ENCODE results near the gene CYP1A2.
A peak's percentile ranks its signal among the peaks of the same experiment; 100 is the strongest.
"Not testable (repeated sequence)": the region's sequence is repeated elsewhere in the genome, so short reads cannot be mapped to it uniquely, and the experiment has no call there.

Gene CYP1A2

GRCh38 chr15:74776821-74777768 is 28.4 kb downstream of the CYP1A2 start:
- peak; percentile 77 for DNase-seq (ENCODE audit: low spot score)

GRCh38 chr15:74777769-74778598 is 29.3 kb downstream of the CYP1A2 start:
- DNase-seq (ENCODE audit: low spot score) = no peak

- DNase-seq (ENCODE audit: low spot score) = no peak
These were observed 29.9 kb downstream of the CYP1A2 start for GRCh38 chr15:74778599-74778970.

- no peak for DNase-seq (ENCODE audit: low spot score)
These were observed 30.6 kb downstream of the CYP1A2 start for GRCh38 chr15:74779162-74779648.

GRCh38 chr15:74780523-74781430 is 32.1 kb downstream of the CYP1A2 start:
- DNase-seq (ENCODE audit: low spot score) = peak; percentile 68

- peak; percentile 75 for DNase-seq (ENCODE audit: low spot score)
These were observed 33.0 kb downstream of the CYP1A2 start, which contains the start of gene CSK for GRCh38 chr15:74781431-74782258. TSS of gene CSK (plus strand) at chr15:74782080. CDS start at chr15:74798298, 16,218 bp downstream.

- DNase-seq (ENCODE audit: low spot score) = peak; percentile 54
These were observed 33.8 kb downstream of the CYP1A2 start for GRCh38 chr15:74782259-74783071.

GRCh38 chr15:74783072-74783807 is 34.6 kb downstream of the CYP1A2 start:
- no peak for DNase-seq (ENCODE audit: low spot score)

- no peak for DNase-seq (ENCODE audit: low spot score)
These were observed 35.1 kb downstream of the CYP1A2 start for GRCh38 chr15:74783808-74784175.

GRCh38 chr15:74784426-74785193 is 36.0 kb downstream of the CYP1A2 start:
- DNase-seq (ENCODE audit: low spot score) = no peak

- peak; percentile 49 for DNase-seq (ENCODE audit: low spot score)
These were observed 36.8 kb downstream of the CYP1A2 start for GRCh38 chr15:74785194-74786032.

- DNase-seq (ENCODE audit: low spot score) = not testable (repeated sequence)
These were observed 37.4 kb downstream of the CYP1A2 start for GRCh38 chr15:74786081-74786480.

- DNase-seq (ENCODE audit: low spot score) = no peak
These were observed 38.0 kb downstream of the CYP1A2 start for GRCh38 chr15:74786551-74787165.

- peak; percentile 91 for DNase-seq (ENCODE audit: low spot score)
These were observed 38.8 kb downstream of the CYP1A2 start for GRCh38 chr15:74787251-74788041.

- DNase-seq (ENCODE audit: low spot score) = no peak
These were observed 39.5 kb downstream of the CYP1A2 start for GRCh38 chr15:74788042-74788682.
